ENCODE results near the gene CIROP.

The CIROP gene

DNA sequence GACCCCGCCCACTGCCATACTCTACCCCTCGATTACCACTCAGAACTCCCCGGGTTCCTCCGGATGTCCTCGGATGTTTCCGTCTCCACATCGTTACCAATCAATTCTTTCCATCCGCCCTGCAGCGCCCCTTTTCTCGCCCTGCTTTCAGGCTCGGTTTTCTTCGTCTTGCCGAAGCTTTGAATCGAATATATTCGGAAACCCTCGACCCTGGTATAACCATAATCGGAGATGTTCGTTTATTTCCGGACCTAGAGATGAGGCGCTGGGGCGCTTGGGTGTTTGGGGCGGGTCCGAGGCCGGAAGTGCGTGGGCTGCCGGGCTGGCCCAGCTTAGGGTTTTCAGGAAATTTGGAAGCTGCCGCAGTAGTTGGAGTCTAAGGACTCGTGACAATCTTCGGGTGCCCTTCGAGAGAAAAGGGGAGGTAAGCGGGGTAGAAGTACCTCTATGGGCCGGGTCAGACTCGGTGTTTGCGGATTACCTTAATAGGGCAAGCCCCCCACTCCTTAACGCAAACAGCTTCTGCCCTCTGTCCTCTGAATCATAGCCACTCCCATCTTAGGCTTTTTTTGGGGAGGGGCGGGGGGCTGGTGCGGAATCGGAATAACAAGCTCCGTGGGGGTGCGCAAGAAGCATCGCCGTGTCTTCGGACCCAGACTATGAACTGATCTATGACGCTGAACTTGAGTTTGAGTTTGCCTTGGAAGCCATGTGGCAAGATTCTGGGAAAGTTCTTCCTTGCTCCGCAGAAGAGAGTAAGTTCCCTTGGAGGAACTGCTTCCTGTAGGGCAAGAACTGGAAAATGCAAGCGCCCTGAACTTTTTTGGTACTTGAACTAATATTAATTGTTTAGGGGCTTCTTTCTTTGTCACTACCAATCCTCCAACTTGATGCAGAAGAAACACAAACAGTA, 9.3 kb downstream of the CIROP start, which contains the start of gene C14orf119:
TSS of gene C14orf119 (plus strand) at position 310 of the 913 bp plus-strand sequence. CDS start 2,154 bp downstream, outside the sequence.
- peak within 1 kb of the TSS; percentile 87 for H3K27ac ChIP-seq

GRCh38 chr14:23094666-23095195, 10.1 kb downstream of the CIROP start, which contains the start of gene ACIN1:
ACIN1 (minus strand) TSS chr14:23095136; CDS start chr14:23095112, 24 bp downstream.
- no peak for TF ChIP-seq ZFX (IDR thresholded peaks at IDR 0.05)

More for the DNA sequence above, 9.3 kb downstream of the CIROP start, which contains the start of gene C14orf119:
- TF ChIP-seq ZFX (IDR thresholded peaks at IDR 0.05) = no peak
- TF ChIP-seq, protein P1, sequence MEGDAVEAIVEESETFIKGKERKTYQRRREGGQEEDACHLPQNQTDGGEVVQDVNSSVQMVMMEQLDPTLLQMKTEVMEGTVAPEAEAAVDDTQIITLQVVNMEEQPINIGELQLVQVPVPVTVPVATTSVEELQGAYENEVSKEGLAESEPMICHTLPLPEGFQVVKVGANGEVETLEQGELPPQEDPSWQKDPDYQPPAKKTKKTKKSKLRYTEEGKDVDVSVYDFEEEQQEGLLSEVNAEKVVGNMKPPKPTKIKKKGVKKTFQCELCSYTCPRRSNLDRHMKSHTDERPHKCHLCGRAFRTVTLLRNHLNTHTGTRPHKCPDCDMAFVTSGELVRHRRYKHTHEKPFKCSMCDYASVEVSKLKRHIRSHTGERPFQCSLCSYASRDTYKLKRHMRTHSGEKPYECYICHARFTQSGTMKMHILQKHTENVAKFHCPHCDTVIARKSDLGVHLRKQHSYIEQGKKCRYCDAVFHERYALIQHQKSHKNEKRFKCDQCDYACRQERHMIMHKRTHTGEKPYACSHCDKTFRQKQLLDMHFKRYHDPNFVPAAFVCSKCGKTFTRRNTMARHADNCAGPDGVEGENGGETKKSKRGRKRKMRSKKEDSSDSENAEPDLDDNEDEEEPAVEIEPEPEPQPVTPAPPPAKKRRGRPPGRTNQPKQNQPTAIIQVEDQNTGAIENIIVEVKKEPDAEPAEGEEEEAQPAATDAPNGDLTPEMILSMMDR (conservative IDR thresholded peaks at IDR 0.05) = no peak

DNA sequence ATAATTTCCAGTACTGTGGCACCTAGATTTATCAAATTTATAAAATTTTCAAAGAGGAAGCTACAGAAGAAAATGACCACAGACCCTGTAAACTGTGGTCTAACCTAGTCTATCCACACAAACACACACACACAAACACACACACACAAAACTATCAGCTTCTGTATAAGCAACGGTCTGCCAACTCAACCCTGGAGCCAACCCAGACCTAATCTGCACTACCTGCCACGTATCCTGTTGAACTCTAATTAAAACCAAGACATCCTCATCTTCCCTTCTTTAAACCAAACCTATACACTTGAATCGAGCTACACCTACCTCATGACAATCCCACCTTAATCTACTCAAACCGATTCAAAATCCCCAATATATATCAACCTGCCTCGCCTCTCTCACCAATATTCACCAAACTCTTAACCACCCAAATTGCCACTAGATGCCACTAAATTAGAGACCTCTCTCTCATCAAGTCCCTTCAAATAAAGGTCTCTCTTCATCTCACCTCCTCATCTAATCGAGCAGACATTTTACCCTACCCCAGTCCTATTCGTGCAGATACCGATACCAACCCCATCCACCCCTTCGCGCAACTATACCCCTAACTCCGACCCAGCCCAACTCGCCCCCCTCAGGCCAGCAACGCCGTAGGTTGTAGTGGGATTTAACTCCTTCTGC, 10.7 kb downstream of the CIROP start:
- H3K27ac ChIP-seq = peak overlapping the region; percentile 87
- no peak for TF ChIP-seq ZFX (IDR thresholded peaks at IDR 0.05)

More at GRCh38 chr14:23094666-23095195, 10.1 kb downstream of the CIROP start, which contains the start of gene ACIN1:
- H3K27ac ChIP-seq = peak within 1 kb of the TSS; percentile 87

- no peak overlapping the region for H3K27ac ChIP-seq
- TF ChIP-seq ZFX (IDR thresholded peaks at IDR 0.05) = no peak
- TF ChIP-seq, protein P1 (conservative IDR thresholded peaks at IDR 0.05) = no peak
Measured at GRCh38 chr14:23093526-23093925, 11.3 kb downstream of the CIROP start.

- H3K27ac ChIP-seq = no peak overlapping the region
- no peak for TF ChIP-seq ZFX (IDR thresholded peaks at IDR 0.05)
- TF ChIP-seq, protein P1 (conservative IDR thresholded peaks at IDR 0.05) = no peak
Measured at GRCh38 chr14:23093104-23093503, 11.7 kb downstream of the CIROP start.

GRCh38 chr14:23091294-23092225, 13.2 kb downstream of the CIROP start:
- no peak overlapping the region for H3K27ac ChIP-seq
- no peak for TF ChIP-seq ZFX (IDR thresholded peaks at IDR 0.05)
- TF ChIP-seq, protein P1 (conservative IDR thresholded peaks at IDR 0.05) = no peak

DNA sequence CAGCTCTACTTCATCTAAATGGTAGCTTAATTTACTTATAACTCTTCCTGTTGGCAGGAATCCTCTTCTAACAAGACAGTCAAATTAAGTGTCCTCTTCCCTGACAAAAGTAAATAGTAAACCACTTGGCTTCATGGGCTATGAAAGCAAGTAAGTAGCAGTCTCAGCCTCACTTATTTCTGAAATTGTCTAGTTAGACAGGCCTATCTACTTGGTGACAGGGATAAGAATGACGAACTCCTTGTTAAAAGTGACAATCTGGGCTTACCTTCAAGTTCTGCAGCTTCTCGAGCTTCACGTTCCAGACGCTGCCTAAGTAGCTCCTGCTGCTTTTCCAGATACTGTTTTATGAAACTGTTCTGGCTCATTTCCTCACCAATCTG, 14.5 kb downstream of the CIROP start:
- TF ChIP-seq, protein P1 (conservative IDR thresholded peaks at IDR 0.05) = no peak
- TF ChIP-seq ZFX (IDR thresholded peaks at IDR 0.05) = no peak
- peak overlapping the region; percentile 52 for H3K27ac ChIP-seq
